Activated T-cell treated with anti-CD3 and anti-CD28 coated beads, Interleukin-2, amount 50 U/mL, for 24 hours (primary cell): ENCODE data around the gene RHOH.

Experiments used
- DNase-seq: peaks from one replicate; pipeline ENCODE4 v3.0.0-alpha.2; 2020
- H3K27ac Mint-ChIP-seq: 2 replicates; pipeline ENCODE4 v1.8.0; 2020; ENCODE audit warnings: mild to moderate bottlenecking, mixed read lengths
- H3K27me3 Mint-ChIP-seq: 2 replicates; pipeline ENCODE4 v1.8.0; 2020; ENCODE audit warnings: mixed read lengths
- H3K36me3 Mint-ChIP-seq: 2 replicates; pipeline ENCODE4 v1.8.0; 2020; ENCODE audit warnings: low read depth, mixed read lengths
- H3K4me1 Mint-ChIP-seq: 2 replicates; pipeline ENCODE4 v1.8.0; 2020; ENCODE audit warnings: low read depth, mixed read lengths
- H3K4me3 Mint-ChIP-seq: 2 replicates; pipeline ENCODE4 v1.8.0; 2020; ENCODE audit warnings: mild to moderate bottlenecking, moderate library complexity, mixed read lengths
- H3K9me3 Mint-ChIP-seq: 2 replicates; pipeline ENCODE4 v1.8.0; 2020; ENCODE audit warnings: mixed read lengths

RHOH gene

GRCh38 chr4:40194602-40195161 is 2.1 kb upstream of the RHOH start:
- peak overlapping the region; percentile 91 for H3K4me3 Mint-ChIP-seq
- peaks cover 65% of the 10 kb centered on the region for H3K4me1 Mint-ChIP-seq
- peak overlapping the region; percentile 95 for H3K27ac Mint-ChIP-seq
- DNase-seq, result peak; percentile 67
- H3K27me3 Mint-ChIP-seq, result no peaks in the 10 kb centered on the region
- no peaks in the 10 kb centered on the region for H3K9me3 Mint-ChIP-seq
- H3K36me3 Mint-ChIP-seq, result peaks cover 31% of the 10 kb centered on the region

- no peaks in the 10 kb centered on the region for H3K27me3 Mint-ChIP-seq
These were observed 1.4 kb upstream of the RHOH start for GRCh38 chr4:40195182-40196177.

GRCh38 chr4:40196272-40196671 is 559 bp upstream of the RHOH start:
- Mint-ChIP-seq H3K27ac (peak overlapping the region; percentile 95), H3K4me1 (peaks cover 63% of the 10 kb centered on the region), H3K27me3 (no peaks in the 10 kb centered on the region), H3K36me3 (peaks cover 47% of the 10 kb centered on the region), H3K9me3 (no peaks in the 10 kb centered on the region), H3K4me3 (peak overlapping the region; percentile 91)
- peak; percentile 44 for DNase-seq

More at GRCh38 chr4:40195182-40196177, 1.4 kb upstream of the RHOH start:
- DNase-seq, result no peak
- Mint-ChIP-seq H3K4me3 (peak overlapping the region; percentile 91), H3K27ac (peak overlapping the region; percentile 95), H3K36me3 (peaks cover 39% of the 10 kb centered on the region), H3K4me1 (peaks cover 64% of the 10 kb centered on the region), H3K9me3 (no peaks in the 10 kb centered on the region)

GRCh38 chr4:40197879-40198689 is 1.3 kb downstream of the RHOH start:
- peak overlapping the region; percentile 95 for H3K27ac Mint-ChIP-seq
- H3K9me3 Mint-ChIP-seq, result no peaks in the 10 kb centered on the region
- H3K4me3 Mint-ChIP-seq, result peak overlapping the region; percentile 91
- peaks cover 64% of the 10 kb centered on the region for H3K36me3 Mint-ChIP-seq
- H3K4me1 Mint-ChIP-seq, result peaks cover 57% of the 10 kb centered on the region
- DNase-seq, result peak; percentile 66
- no peaks in the 10 kb centered on the region for H3K27me3 Mint-ChIP-seq

- Mint-ChIP-seq H3K9me3 (no peaks in the 10 kb centered on the region), H3K4me1 (peaks cover 59% of the 10 kb centered on the region), H3K36me3 (peaks cover 75% of the 10 kb centered on the region)
These were observed 2.4 kb downstream of the RHOH start for GRCh38 chr4:40199179-40199670.

GRCh38 chr4:40199999-40200874 is 3.4 kb downstream of the RHOH start:
- peak overlapping the region; percentile 91 for H3K4me3 Mint-ChIP-seq
- peaks cover 60% of the 10 kb centered on the region for H3K4me1 Mint-ChIP-seq
- no peaks in the 10 kb centered on the region for H3K9me3 Mint-ChIP-seq
- peak; percentile 78 for DNase-seq
- no peaks in the 10 kb centered on the region for H3K27me3 Mint-ChIP-seq
- H3K27ac Mint-ChIP-seq, result peak overlapping the region; percentile 95
- H3K36me3 Mint-ChIP-seq, result peaks cover 85% of the 10 kb centered on the region

More at GRCh38 chr4:40199179-40199670, 2.4 kb downstream of the RHOH start:
- DNase-seq, result no peak
- Mint-ChIP-seq H3K27ac (peak overlapping the region; percentile 95), H3K27me3 (no peaks in the 10 kb centered on the region), H3K4me3 (peak overlapping the region; percentile 91)

- H3K9me3 Mint-ChIP-seq, result no peaks in the 10 kb centered on the region
- no peaks in the 10 kb centered on the region for H3K27me3 Mint-ChIP-seq
- H3K4me3 Mint-ChIP-seq, result peak overlapping the region; percentile 91
- no peak for DNase-seq
- peaks cover 94% of the 10 kb centered on the region for H3K36me3 Mint-ChIP-seq
- H3K27ac Mint-ChIP-seq, result peak overlapping the region; percentile 95
- peaks cover 60% of the 10 kb centered on the region for H3K4me1 Mint-ChIP-seq
These were observed 4.3 kb downstream of the RHOH start for GRCh38 chr4:40200875-40201801.

GRCh38 chr4:40201898-40202297 is 5.1 kb downstream of the RHOH start:
- H3K36me3 Mint-ChIP-seq, result peaks cover 97% of the 10 kb centered on the region
- no peaks in the 10 kb centered on the region for H3K9me3 Mint-ChIP-seq
- peaks cover 59% of the 10 kb centered on the region for H3K4me1 Mint-ChIP-seq
- peak overlapping the region; percentile 95 for H3K27ac Mint-ChIP-seq
- H3K4me3 Mint-ChIP-seq, result peak overlapping the region; percentile 91
- no peaks in the 10 kb centered on the region for H3K27me3 Mint-ChIP-seq
- no peak for DNase-seq

GRCh38 chr4:40202474-40202873 is 5.6 kb downstream of the RHOH start:
- H3K4me3 Mint-ChIP-seq, result peak overlapping the region; percentile 91
- H3K27ac Mint-ChIP-seq, result peak overlapping the region; percentile 95
- peaks cover 97% of the 10 kb centered on the region for H3K36me3 Mint-ChIP-seq
- no peaks in the 10 kb centered on the region for H3K9me3 Mint-ChIP-seq
- peaks cover 64% of the 10 kb centered on the region for H3K4me1 Mint-ChIP-seq
- H3K27me3 Mint-ChIP-seq, result no peaks in the 10 kb centered on the region
- no peak for DNase-seq

GRCh38 chr4:40204507-40205258 is 7.9 kb downstream of the RHOH start:
- H3K4me1 Mint-ChIP-seq, result peaks cover 76% of the 10 kb centered on the region
- DNase-seq, result peak; percentile 53

GRCh38 chr4:40205259-40206198 is 8.7 kb downstream of the RHOH start:
- peak; percentile 53 for DNase-seq
- no peaks in the 10 kb centered on the region for H3K27me3 Mint-ChIP-seq
- H3K36me3 Mint-ChIP-seq, result peaks cover 92% of the 10 kb centered on the region
- no peaks in the 10 kb centered on the region for H3K9me3 Mint-ChIP-seq
- peak overlapping the region; percentile 95 for H3K27ac Mint-ChIP-seq
- H3K4me1 Mint-ChIP-seq, result peaks cover 76% of the 10 kb centered on the region
- peak overlapping the region; percentile 91 for H3K4me3 Mint-ChIP-seq

More at GRCh38 chr4:40204507-40205258, 7.9 kb downstream of the RHOH start:
- Mint-ChIP-seq H3K36me3 (peaks cover 92% of the 10 kb centered on the region), H3K9me3 (no peaks in the 10 kb centered on the region), H3K27me3 (no peaks in the 10 kb centered on the region), H3K27ac (peak overlapping the region; percentile 95), H3K4me3 (peak overlapping the region; percentile 91)
